Suprapubic skin (tissue), 4 donors: Measurements from ENCODE around the gene TFEC. TPM values are rescaled to one million over a fixed set of nuclear protein-coding genes. Genes with fewer than 3 reads are reported as not detected.

ENCODE experiments used
- DNase-seq, 2 donors: peaks; one replicate each; pipeline ENCODE4 v3.0.0-alpha.2; 2019; ENCODE audit warnings: low spot score in 2 of 2
- H3K27ac ChIP-seq: fragments of 200-600 bp; sonication (generic); one replicate; pipeline ENCODE4 v1.5.1; 2019
- H3K27me3 ChIP-seq: fragments of 200-600 bp; sonication (generic); one replicate; pipeline ENCODE4 v1.5.1; 2019
- H3K36me3 ChIP-seq: fragments of 200-600 bp; sonication (generic); one replicate; pipeline ENCODE4 v1.5.1; 2019
- H3K4me1 ChIP-seq: fragments of 200-600 bp; sonication (generic); one replicate; pipeline ENCODE4 v1.5.1; 2019
- H3K4me3 ChIP-seq: fragments of 200-600 bp; sonication (generic); one replicate; pipeline ENCODE4 v1.5.1; 2019; ENCODE audit warnings: mild to moderate bottlenecking
- H3K9me3 ChIP-seq: fragments of 200-600 bp; sonication (generic); one replicate; pipeline ENCODE4 v1.5.1; 2019
- CTCF ChIP-seq, 2 donors: fragments of 200-600 bp in 1 of 2; fragments of 450-650 bp in 1 of 2; sonication (generic) in 1 of 2; IDR thresholded peaks; one replicate each; pipeline ENCODE4 v1.5.1; 2016 to 2019; ENCODE audit warnings: antibody characterized with exemption in 2 of 2, mild to moderate bottlenecking in 1 of 2, moderate library complexity in 1 of 2
- EP300 ChIP-seq: sonication (generic); formaldehyde crosslinking; IDR thresholded peaks from one replicate; pipeline ENCODE4 v1.6.1; 2017; ENCODE audit warnings: antibody characterized with exemption
- POLR2A ChIP-seq, 2 donors: fragments of 450-650 bp; IDR thresholded peaks; one replicate each; pipeline ENCODE4 v1.6.1; 2017; ENCODE audit warnings: antibody characterized with exemption in 2 of 2, mild to moderate bottlenecking in 2 of 2, moderate library complexity in 2 of 2
- POLR2AphosphoS5 ChIP-seq, 3 donors: sonication (generic); formaldehyde crosslinking; IDR thresholded peaks; one replicate each; pipeline ENCODE4 v1.6.1; 2017; ENCODE audit warnings: antibody characterized with exemption in 3 of 3
- WGBS: methylation state at CpG from one replicate; pipeline ENCODE4 v1.1.5; 2018; 5-methylcytosine and 5-hydroxymethylcytosine counted together
- total RNA-seq, 4 donors: library from RNA; depleted of rRNA; stranded (reverse); fragments of >200 nt; gene quantifications; one replicate each; pipeline ENCODE4 v1.1.0, GENCODE V29; 2016

The TFEC gene
- total RNA-seq, 4 donors from 2014 or later, result 0.30 to 0.72 (median 0.36) TPM

- H3K27me3 ChIP-seq, result no peaks in the 10 kb centered on the region
- no peak for DNase-seq
- WGBS, result 27% methylated on average over 1 of the region's 1 CpG
- H3K36me3 ChIP-seq, result no peaks in the 10 kb centered on the region
- no peak overlapping the region for H3K4me3 ChIP-seq
- no peaks in the 10 kb centered on the region for H3K9me3 ChIP-seq
- H3K27ac ChIP-seq, result no peak overlapping the region
- TF ChIP-seq POLR2AphosphoS5 (IDR thresholded peaks at IDR 0.05) (no peak), POLR2A (IDR thresholded peaks at IDR 0.05) (no peak), CTCF (IDR thresholded peaks at IDR 0.05) (no peak), EP300 (no peak)
- H3K4me1 ChIP-seq, result no peaks in the 10 kb centered on the region
Measured at GRCh38 chr7:115906731-115907130, 123.8 kb downstream of the TFEC start.

GRCh38 chr7:115889669-115889984, 140.9 kb downstream of the TFEC start:
- H3K9me3 ChIP-seq, result no peaks in the 10 kb centered on the region
- H3K4me3 ChIP-seq, result no peak overlapping the region
- 96% methylated on average over 2 of the region's 3 CpGs for WGBS
- H3K36me3 ChIP-seq, result no peaks in the 10 kb centered on the region
- no peaks in the 10 kb centered on the region for H3K27me3 ChIP-seq
- no peaks in the 10 kb centered on the region for H3K4me1 ChIP-seq
- no peak for DNase-seq
- TF ChIP-seq POLR2A (IDR thresholded peaks at IDR 0.05) (no peak), POLR2AphosphoS5 (IDR thresholded peaks at IDR 0.05) (no peak), CTCF (IDR thresholded peaks at IDR 0.05) (no peak), EP300 (no peak)
- no peak overlapping the region for H3K27ac ChIP-seq

- Histone ChIP-seq H3K4me1 (no peaks in the 10 kb centered on the region), H3K9me3 (no peaks in the 10 kb centered on the region), H3K36me3 (no peaks in the 10 kb centered on the region), H3K4me3 (no peak overlapping the region), H3K27me3 (no peaks in the 10 kb centered on the region), H3K27ac (no peak overlapping the region)
- DNase-seq, result no peak
- WGBS, result 96% methylated on average over 5 of the region's 11 CpGs
- TF ChIP-seq POLR2AphosphoS5 (IDR thresholded peaks at IDR 0.05), result no peak
- TF ChIP-seq EP300, result no peak
- no peak for TF ChIP-seq POLR2A (IDR thresholded peaks at IDR 0.05)
- no peak for TF ChIP-seq CTCF (IDR thresholded peaks at IDR 0.05)
Measured at GRCh38 chr7:115888981-115889668, 141.4 kb downstream of the TFEC start.

GRCh38 chr7:115885550-115885949, 145.0 kb downstream of the TFEC start:
- Histone ChIP-seq H3K4me1 (no peaks in the 10 kb centered on the region), H3K4me3 (no peak overlapping the region), H3K36me3 (no peaks in the 10 kb centered on the region), H3K27me3 (no peaks in the 10 kb centered on the region), H3K9me3 (no peaks in the 10 kb centered on the region), H3K27ac (no peak overlapping the region)
- WGBS, result 80% methylated on average over 2 of the region's 2 CpGs
- DNase-seq, result no peak
- TF ChIP-seq POLR2AphosphoS5 (IDR thresholded peaks at IDR 0.05) (no peak), POLR2A (IDR thresholded peaks at IDR 0.05) (no peak), EP300 (no peak), CTCF (IDR thresholded peaks at IDR 0.05) (no peak)

Other genes starting within 250 kb of the TFEC start
- gene TES, start 179.8 kb upstream of the TFEC start, total RNA-seq, result 10 to 100 TPM; 44.3 to 66.0 (median 57.5) TPM